GM21367 (cell line): ENCODE data around the gene FICD.

Source experiments
- ATAC-seq: cut with Tn5 transposase; IDR thresholded peaks from one replicate; pipeline ENCODE4 v1.9.1; 2021; ENCODE audit not compliant: unreplicated experiment

The FICD gene

DNA sequence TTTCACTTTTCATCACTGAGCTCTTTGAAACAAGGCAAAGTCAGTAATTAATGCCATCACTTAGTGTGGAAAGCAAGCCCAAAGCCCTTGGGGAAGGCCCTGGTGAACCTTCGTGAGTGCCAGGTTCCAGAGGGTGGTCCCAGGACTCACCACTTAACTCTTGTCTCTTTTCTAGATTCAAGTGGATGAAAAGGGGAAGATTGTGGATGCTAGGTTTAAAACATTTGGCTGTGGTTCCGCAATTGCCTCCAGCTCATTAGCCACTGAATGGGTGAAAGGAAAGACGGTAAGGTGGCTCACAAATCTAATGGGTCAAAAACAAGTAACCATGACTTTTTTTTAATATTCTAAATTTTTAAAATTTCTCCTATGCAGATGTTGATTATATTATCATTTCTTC is 50.1 kb downstream of the FICD start:
- ATAC-seq, result no peak

DNA sequence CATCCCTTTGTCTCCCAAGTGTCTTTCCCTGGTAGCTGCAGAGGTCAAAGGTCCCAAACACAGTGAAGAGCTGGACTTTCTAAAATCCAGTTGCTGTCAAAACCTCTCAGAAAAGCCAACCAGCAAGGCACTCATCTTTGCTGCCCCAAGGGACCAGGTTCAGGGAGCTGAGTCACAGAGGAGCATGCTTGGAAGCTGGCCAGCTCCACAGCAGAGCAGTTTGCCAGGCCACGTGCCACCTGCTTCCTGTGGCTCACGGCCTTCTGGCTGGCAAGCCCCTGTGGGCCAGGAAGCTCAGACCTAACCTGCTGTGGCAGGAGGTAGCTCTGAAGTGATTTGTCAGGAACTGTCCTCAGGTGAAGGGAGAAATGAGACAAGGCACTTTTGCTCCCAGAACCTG is 50.9 kb downstream of the FICD start:
- no peak for ATAC-seq

DNA sequence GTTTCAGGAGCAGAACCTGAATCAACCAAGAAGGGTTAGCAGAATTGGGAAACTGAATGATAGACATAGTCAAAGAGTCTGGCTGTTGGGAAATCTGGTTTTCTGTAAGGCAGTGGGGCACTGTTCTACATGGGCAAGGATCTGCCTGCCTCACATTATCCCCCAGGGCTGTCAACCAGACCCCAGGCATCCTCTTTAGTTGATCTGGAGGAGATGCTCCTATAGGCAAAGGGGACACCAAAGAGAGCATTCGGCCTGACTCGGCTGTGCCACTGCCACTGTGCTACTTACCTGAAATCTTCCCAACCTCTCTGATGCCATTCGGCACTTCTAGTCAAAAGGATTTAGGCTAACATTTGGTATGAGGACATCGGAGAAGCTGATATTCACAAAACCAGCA is 51.4 kb downstream of the FICD start:
- no peak for ATAC-seq

DNA sequence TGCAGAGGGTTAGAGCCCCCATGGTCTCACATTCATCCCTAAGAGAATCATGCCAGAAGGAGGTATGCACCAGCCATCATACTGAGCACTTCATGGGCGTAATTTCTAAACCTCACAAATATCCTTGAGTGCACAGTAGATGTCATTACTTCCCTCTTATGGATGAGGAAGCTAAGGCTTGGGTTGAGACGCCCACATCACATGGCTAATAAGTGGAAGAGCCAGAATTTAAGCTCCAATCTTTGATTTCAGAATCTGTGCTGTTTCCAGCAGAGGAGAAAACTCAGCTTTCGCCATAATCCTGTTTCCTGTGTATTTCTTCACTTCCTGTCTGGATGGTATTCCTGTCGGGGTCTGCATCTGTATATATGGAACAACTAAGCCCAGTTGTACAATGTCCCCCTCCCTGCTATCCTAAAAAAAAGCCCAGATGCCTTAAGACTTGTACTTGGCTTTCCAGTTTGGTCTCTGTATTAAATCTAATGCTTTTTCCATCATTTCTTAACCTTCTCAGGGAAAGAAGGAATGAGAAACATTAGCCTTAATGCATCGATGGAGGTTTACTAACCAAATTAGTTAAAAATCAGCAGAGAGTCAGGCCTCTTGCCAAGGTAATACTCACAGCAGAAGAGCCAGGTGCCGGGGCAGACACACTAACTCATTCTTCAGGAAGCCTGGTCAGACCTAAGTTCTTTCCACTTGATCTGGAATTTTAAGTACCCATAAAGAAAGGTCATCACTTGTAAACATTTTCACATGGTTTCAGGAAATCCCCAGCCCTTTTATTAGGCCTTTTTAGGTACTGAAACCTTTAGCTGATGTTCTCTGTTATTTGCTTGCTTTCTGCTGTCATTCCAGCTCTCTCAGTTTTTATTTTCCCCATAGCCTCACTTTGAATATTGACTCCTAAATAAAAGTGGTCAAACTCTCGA is 52.6 kb downstream of the FICD start:
- ATAC-seq, result no peak

DNA sequence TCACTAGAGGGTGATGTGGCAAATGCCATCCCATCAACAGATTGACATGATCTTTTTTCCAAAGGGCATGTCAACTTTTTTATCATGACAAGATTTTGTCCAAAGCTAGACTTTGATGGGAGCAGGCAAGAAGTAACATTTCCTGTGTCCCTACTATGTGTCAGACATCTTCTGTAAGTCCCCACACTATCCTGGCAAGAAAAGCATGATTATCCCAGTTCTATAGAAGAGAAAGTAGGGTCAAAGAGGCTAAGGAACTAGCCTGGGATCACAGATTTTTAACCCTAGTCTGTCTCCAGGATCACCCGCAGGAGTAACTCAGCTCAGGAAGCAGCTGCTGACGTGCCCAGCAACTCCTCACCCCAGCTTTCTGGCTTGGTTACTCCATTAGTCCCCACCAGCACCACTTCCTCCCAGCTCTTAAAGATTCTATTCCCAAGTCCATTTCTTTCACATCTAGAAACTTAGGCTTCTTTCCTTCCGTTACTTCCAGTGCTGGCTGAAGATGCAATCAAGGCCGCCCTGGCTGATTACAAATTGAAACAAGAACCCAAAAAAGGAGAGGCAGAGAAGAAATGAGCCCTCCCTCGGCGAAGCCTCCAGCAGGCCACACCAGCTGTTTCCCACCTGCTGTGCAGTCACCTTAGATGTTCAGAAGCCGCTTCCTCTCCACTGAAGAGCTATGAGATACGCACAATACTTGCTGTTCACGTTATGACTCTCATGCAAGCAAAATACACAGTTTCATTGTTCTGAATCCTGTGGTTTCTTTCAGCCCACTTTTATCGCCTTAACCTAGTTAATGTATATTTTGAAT is 53.5 kb downstream of the FICD start:
- peak; percentile 54 for ATAC-seq
